ENCODE results near the gene PARD3. TPM values are rescaled to one million over a fixed set of nuclear protein-coding genes. Genes with fewer than 3 reads are reported as not detected.
"Not testable (repeated sequence)": the region's sequence is repeated elsewhere in the genome, so short reads cannot be mapped to it uniquely, and the experiment has no call there.

The PARD3 gene
- total RNA-seq, 1 experiment from 2014 or later: 46.3 TPM

GRCh38 chr10:34701194-34701593 is 113.9 kb downstream of the PARD3 start:
- H3K27me3 ChIP-seq (ENCODE audit: insufficient read depth, low read length): no peaks in the 10 kb centered on the region
- no peak overlapping the region for H3K27ac ChIP-seq (ENCODE audit: low read depth, low read length)
- TF ChIP-seq RAD21 (IDR thresholded peaks at IDR 0.05; ENCODE audit: low read depth): no peak
- no peak for TF ChIP-seq ZNF274 (IDR thresholded peaks at IDR 0.05; ENCODE audit: low read depth, low read length)
- TF ChIP-seq MAX (IDR thresholded peaks at IDR 0.05): no peak
- no peak overlapping the region for H3K9ac ChIP-seq (ENCODE audit: low read length)
- H3K4me1 ChIP-seq (ENCODE audit: control insufficient read depth in 1 of 2, insufficient read depth in 2 of 2, low read length in 2 of 2): peaks cover 50 to 61% of the 10 kb centered on the region in 2 experiments
- POLR2A ChIA-PET: no interaction called here
- no peak overlapping the region for H3K4me2 ChIP-seq (ENCODE audit: low read length)
- RAD21 ChIA-PET (ENCODE audit: low non-redundant PET in 1 of 2, low total read pairs in 2 of 2, uncharacterized antibody in 2 of 2, unreplicated experiment in 2 of 2): no interaction called here
- peaks cover 64% of the 10 kb centered on the region for H3K79me2 ChIP-seq (ENCODE audit: insufficient read depth, low read length)
- no peaks in the 10 kb centered on the region for H3K36me3 ChIP-seq (ENCODE audit: control insufficient read depth in 1 of 2, insufficient read depth in 2 of 2, low read length in 2 of 2)
- CTCF ChIA-PET: no interaction called here
- H3K9me3 ChIP-seq (ENCODE audit: control insufficient read depth in 1 of 2, insufficient read depth in 1 of 2, low read depth in 1 of 2, low read length in 2 of 2): no peaks in the 10 kb centered on the region
- H3K4me3 ChIP-seq (replicated peaks in 1 of 2; ENCODE audit: low read depth in 1 of 2, low read length in 2 of 2): no peak overlapping the region
- intact Hi-C loops (cut with micrococcal nuclease): no loop called here
- no peak for DNase-seq (ENCODE audit: low read depth, low spot score)
- ATAC-seq: no peak
- H4K20me1 ChIP-seq (ENCODE audit: insufficient read depth): no peaks in the 10 kb centered on the region; the same call in 1 of the 2 replicates
- no peak overlapping the region for H2AFZ ChIP-seq (ENCODE audit: low read depth, low read length, poor library complexity, severe bottlenecking)
- no peaks in the 10 kb centered on the region for H3K9me2 ChIP-seq (ENCODE audit: insufficient read depth)
- BruUV-seq (replicated peaks): no TSS peak

- H3K9me3 ChIP-seq (ENCODE audit: control insufficient read depth in 1 of 2, insufficient read depth in 1 of 2, low read depth in 1 of 2, low read length in 2 of 2); intact Hi-C loops (cut with micrococcal nuclease); H3K36me3 ChIP-seq (ENCODE audit: control insufficient read depth in 1 of 2, insufficient read depth in 2 of 2, low read length in 2 of 2); H4K20me1 ChIP-seq (ENCODE audit: insufficient read depth); H3K4me2 ChIP-seq (ENCODE audit: low read length); ATAC-seq; DNase-seq (ENCODE audit: low read depth, low spot score); H3K27me3 ChIP-seq (ENCODE audit: insufficient read depth, low read length); RAD21 ChIA-PET (ENCODE audit: low non-redundant PET in 1 of 2, low total read pairs in 2 of 2, uncharacterized antibody in 2 of 2, unreplicated experiment in 2 of 2); H3K4me3 ChIP-seq (replicated peaks in 1 of 2; ENCODE audit: low read depth in 1 of 2, low read length in 2 of 2); CTCF ChIA-PET; BruUV-seq (replicated peaks); H2AFZ ChIP-seq (ENCODE audit: low read depth, low read length, poor library complexity, severe bottlenecking); H3K27ac ChIP-seq (ENCODE audit: low read depth, low read length); POLR2A ChIA-PET; H3K9me2 ChIP-seq (ENCODE audit: insufficient read depth); H3K9ac ChIP-seq (ENCODE audit: low read length): not testable (repeated sequence)
- Histone ChIP-seq H3K4me1 (ENCODE audit: control insufficient read depth in 1 of 2, insufficient read depth in 2 of 2, low read length in 2 of 2) (peaks cover 49 to 64% of the 10 kb centered on the region in 2 experiments), H3K79me2 (ENCODE audit: insufficient read depth, low read length) (peaks cover 60% of the 10 kb centered on the region)
These were observed 114.3 kb downstream of the PARD3 start for GRCh38 chr10:34700752-34701151.

Data from HCT116 (cell line).